ENCODE measurements around the gene CAMK4. TPM values are rescaled to one million over a fixed set of nuclear protein-coding genes. Genes with fewer than 3 reads are reported as not detected.

Gene CAMK4
- polyA plus RNA-seq, 2 donors: 0.39 to 0.53 TPM

DNA sequence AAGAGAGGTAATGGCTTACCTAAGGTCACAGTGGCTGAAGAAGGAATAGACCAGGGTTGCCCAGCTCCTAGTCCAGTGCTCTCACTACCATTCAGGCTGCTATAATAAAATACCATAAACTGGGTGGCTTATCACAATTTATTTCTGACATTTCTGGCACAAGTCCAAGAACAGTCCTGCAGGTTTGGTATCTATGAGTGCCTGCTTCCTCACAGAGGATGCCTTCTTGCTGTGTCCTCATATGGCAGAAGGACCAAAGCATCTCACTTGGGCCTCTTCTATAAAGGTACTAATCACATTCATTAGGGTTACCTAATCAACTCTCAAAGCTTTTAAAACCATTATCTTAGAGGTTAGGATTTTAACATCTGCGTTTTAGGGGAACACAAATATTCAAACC lies 271.0 kb downstream of the CAMK4 start:
- Histone ChIP-seq H3K36me3 (ENCODE audit: control insufficient read depth in 2 of 2, insufficient read depth in 2 of 2, low read length in 1 of 2) (no peaks in the 10 kb centered on the region), H3K4me3 (ENCODE audit: low read depth in 1 of 2, low read length in 2 of 2) (no peak overlapping the region), H3K9me3 (ENCODE audit: control insufficient read depth in 2 of 2, insufficient read depth in 1 of 2, low read depth in 1 of 2, low read length in 1 of 2) (no peaks in the 10 kb centered on the region), H3K27ac (ENCODE audit: low read depth in 2 of 2, low read length in 1 of 2) (no peak overlapping the region), H3K4me1 (ENCODE audit: control insufficient read depth in 2 of 2, insufficient read depth in 2 of 2, low read length in 1 of 2) (no peaks in the 10 kb centered on the region), H3K27me3 (ENCODE audit: control insufficient read depth in 1 of 2, insufficient read depth in 2 of 2, low read length in 2 of 2) (no peaks in the 10 kb centered on the region)
- 92 to 94% methylated on average over 1 of the region's 1 CpG for WGBS, 2 donors

DNA sequence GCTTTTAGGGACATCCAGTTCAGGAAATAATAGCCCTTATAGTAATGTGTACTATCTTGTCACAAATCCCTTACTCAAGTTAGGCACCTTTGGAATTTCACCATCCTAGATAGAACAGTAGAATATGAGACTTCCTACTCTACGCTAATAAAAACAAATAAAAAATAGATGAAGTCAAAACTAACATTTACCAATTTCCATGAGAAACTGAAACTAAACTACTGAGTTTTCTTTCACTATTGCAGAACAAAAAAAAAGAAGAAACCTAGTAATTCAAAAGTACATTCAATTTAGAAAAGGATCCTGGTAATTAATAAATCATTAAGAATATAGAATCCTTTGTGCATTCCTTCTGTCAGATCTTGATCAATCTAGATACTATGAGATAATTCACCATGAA lies 274.2 kb downstream of the CAMK4 start:
- Histone ChIP-seq H3K4me1 (ENCODE audit: control insufficient read depth in 2 of 2, insufficient read depth in 2 of 2, low read length in 1 of 2) (no peaks in the 10 kb centered on the region), H3K27ac (ENCODE audit: low read depth in 2 of 2, low read length in 1 of 2) (no peak overlapping the region), H3K4me3 (ENCODE audit: low read depth in 1 of 2, low read length in 2 of 2) (no peak overlapping the region), H3K9me3 (ENCODE audit: control insufficient read depth in 2 of 2, insufficient read depth in 1 of 2, low read depth in 1 of 2, low read length in 1 of 2) (no peaks in the 10 kb centered on the region), H3K36me3 (ENCODE audit: control insufficient read depth in 2 of 2, insufficient read depth in 2 of 2, low read length in 1 of 2) (no peaks in the 10 kb centered on the region), H3K27me3 (ENCODE audit: control insufficient read depth in 1 of 2, insufficient read depth in 2 of 2, low read length in 2 of 2) (no peaks in the 10 kb centered on the region)
- 64 to 73% methylated on average over 1 of the region's 1 CpG for WGBS, 2 donors

DNA sequence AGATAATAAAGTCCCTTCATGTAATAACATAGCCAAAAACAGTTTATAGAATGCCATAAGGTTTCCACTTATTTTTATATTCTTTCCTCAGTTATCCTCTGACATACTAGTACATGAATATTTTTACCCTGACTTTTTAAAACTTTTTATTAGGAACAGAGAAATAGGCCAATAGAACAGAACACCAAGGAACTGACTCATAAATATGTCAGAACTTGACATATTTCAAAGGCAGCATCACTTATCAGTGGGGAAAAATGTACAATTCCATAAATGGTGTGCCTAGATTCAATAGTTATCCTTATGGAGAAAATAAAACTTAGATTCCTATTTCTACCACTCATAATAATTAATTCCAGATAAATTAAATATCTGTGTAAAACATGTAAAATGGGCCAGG lies 278.8 kb downstream of the CAMK4 start:
- H3K27me3 ChIP-seq (ENCODE audit: control insufficient read depth in 1 of 2, insufficient read depth in 2 of 2, low read length in 2 of 2): no peaks in the 10 kb centered on the region
- no peak overlapping the region for H3K4me3 ChIP-seq (ENCODE audit: low read depth in 1 of 2, low read length in 2 of 2)

DNA sequence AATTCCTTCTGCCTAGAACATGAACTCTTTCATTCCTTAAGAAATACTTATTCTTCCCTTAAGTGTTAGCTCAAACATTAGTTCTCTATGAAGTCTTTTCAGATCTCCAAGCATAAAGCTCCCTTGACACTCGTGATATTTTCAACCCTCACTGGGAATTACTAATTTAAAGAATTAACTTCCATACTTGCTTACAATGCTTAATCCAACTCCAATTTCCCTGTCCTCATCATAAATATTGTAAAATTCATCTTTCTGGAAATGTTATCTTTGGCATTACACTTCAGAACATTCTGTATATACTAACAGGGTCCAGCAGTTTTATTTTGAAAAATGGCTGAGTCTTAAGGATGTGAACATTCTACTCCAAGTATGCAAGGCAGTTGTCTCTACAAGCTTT lies 280.9 kb downstream of the CAMK4 start:
- no peaks in the 10 kb centered on the region for H3K27me3 ChIP-seq (ENCODE audit: control insufficient read depth in 1 of 2, insufficient read depth in 2 of 2, low read length in 2 of 2)
- H3K9me3 ChIP-seq (ENCODE audit: control insufficient read depth in 2 of 2, insufficient read depth in 1 of 2, low read depth in 1 of 2, low read length in 1 of 2): no peaks in the 10 kb centered on the region
- no peaks in the 10 kb centered on the region for H3K36me3 ChIP-seq (ENCODE audit: control insufficient read depth in 2 of 2, insufficient read depth in 2 of 2, low read length in 1 of 2)
- 71 to 78% methylated on average over 1 of the region's 1 CpG for WGBS, 2 donors
- H3K4me3 ChIP-seq (ENCODE audit: low read depth in 1 of 2, low read length in 2 of 2): no peak overlapping the region
- H3K4me1 ChIP-seq (ENCODE audit: control insufficient read depth in 2 of 2, insufficient read depth in 2 of 2, low read length in 1 of 2): no peaks in the 10 kb centered on the region
- no peak overlapping the region for H3K27ac ChIP-seq (ENCODE audit: low read depth in 2 of 2, low read length in 1 of 2)

More for the DNA sequence above, 278.8 kb downstream of the CAMK4 start:
- Histone ChIP-seq H3K27ac (ENCODE audit: low read depth in 2 of 2, low read length in 1 of 2) (no peak overlapping the region), H3K9me3 (ENCODE audit: control insufficient read depth in 2 of 2, insufficient read depth in 1 of 2, low read depth in 1 of 2, low read length in 1 of 2) (no peaks in the 10 kb centered on the region), H3K36me3 (ENCODE audit: control insufficient read depth in 2 of 2, insufficient read depth in 2 of 2, low read length in 1 of 2) (no peaks in the 10 kb centered on the region), H3K4me1 (ENCODE audit: control insufficient read depth in 2 of 2, insufficient read depth in 2 of 2, low read length in 1 of 2) (no peaks in the 10 kb centered on the region)

DNA sequence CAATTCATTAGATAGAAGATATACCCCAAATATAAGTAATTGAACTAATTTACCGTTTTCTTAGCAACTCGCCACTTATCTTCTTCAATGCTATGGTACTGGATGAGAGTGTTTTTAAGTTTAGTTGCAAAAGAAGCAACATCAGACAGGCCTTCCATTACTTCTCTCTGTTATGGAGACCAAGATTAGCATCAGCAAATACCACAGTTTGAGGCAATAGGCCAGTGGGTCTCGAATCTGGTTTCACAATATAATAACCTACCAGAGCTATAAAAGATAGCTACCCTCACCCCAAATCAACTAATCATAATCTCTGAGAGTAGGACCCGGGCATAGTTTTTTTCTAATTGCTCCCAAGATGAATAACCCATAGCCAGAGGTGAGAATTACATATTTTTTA lies 283.1 kb downstream of the CAMK4 start:
- Histone ChIP-seq H3K4me3 (ENCODE audit: low read depth in 1 of 2, low read length in 2 of 2) (no peak overlapping the region), H3K36me3 (ENCODE audit: control insufficient read depth in 2 of 2, insufficient read depth in 2 of 2, low read length in 1 of 2) (no peaks in the 10 kb centered on the region), H3K27ac (ENCODE audit: low read depth in 2 of 2, low read length in 1 of 2) (no peak overlapping the region), H3K4me1 (ENCODE audit: control insufficient read depth in 2 of 2, insufficient read depth in 2 of 2, low read length in 1 of 2) (no peaks in the 10 kb centered on the region), H3K27me3 (ENCODE audit: control insufficient read depth in 1 of 2, insufficient read depth in 2 of 2, low read length in 2 of 2) (no peaks in the 10 kb centered on the region), H3K9me3 (ENCODE audit: control insufficient read depth in 2 of 2, insufficient read depth in 1 of 2, low read depth in 1 of 2, low read length in 1 of 2) (no peaks in the 10 kb centered on the region)
- 90 to 93% methylated on average over 4 of the region's 4 CpGs for WGBS, 2 donors

DNA sequence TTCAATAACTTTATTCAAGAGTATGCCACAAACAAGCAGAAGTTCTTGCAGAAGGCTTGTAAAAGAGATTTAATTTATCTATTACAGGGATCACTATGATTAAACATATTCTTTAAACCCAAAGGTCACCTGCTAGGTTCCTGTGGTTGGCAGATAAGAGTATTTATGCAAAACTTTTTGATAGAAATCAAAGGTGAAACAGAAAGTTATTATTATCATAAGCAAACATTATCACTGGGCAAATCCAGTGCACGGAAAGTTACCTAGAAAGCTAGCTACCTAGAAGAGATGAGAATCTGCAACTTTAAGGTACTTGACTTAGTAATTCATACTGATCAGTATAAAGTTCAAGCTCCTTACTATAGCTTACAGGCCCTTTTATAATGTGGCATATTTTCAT lies 284.9 kb downstream of the CAMK4 start:
- no peak overlapping the region for H3K27ac ChIP-seq (ENCODE audit: low read depth in 2 of 2, low read length in 1 of 2)
- WGBS, 2 donors: 47 to 71% methylated on average over 1 of the region's 1 CpG
- no peaks in the 10 kb centered on the region for H3K27me3 ChIP-seq (ENCODE audit: control insufficient read depth in 1 of 2, insufficient read depth in 2 of 2, low read length in 2 of 2)
- H3K4me1 ChIP-seq (ENCODE audit: control insufficient read depth in 2 of 2, insufficient read depth in 2 of 2, low read length in 1 of 2): no peaks in the 10 kb centered on the region
- H3K9me3 ChIP-seq (ENCODE audit: control insufficient read depth in 2 of 2, insufficient read depth in 1 of 2, low read depth in 1 of 2, low read length in 1 of 2): no peaks in the 10 kb centered on the region
- H3K36me3 ChIP-seq (ENCODE audit: control insufficient read depth in 2 of 2, insufficient read depth in 2 of 2, low read length in 1 of 2): no peaks in the 10 kb centered on the region
- H3K4me3 ChIP-seq (ENCODE audit: low read depth in 1 of 2, low read length in 2 of 2): no peak overlapping the region

DNA sequence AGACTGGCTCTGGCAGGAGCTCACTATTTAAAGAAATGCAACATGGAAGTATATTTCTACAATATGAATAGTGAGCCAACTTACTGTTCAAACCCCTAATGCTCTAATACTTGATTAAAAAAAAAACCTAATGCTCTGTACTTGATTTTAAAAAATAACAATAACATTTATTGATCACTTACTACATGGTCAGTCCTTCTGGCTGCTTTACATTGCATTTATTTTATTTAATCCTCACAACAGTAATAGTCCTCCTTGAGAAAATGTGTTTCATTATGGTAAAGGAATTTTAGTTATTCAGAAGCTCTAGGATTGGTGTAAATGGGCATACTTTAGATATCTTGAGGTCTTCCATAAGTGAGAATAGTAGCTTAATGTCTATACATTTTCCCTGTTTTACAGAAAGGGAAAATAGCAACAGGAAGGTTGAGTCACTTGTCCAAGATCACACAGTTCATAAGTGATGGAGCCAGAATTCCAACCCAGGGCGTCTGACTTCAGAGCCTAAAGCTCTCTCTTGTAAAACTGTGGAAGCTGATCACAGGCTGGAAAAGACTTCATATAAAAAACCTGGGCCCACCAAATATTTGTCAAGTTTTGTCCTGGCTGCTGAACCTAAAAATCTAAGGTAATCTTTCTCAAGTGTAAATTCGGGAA lies 287.1 kb downstream of the CAMK4 start:
- H3K4me1 ChIP-seq (ENCODE audit: control insufficient read depth in 2 of 2, insufficient read depth in 2 of 2, low read length in 1 of 2): no peaks in the 10 kb centered on the region
- H3K9me3 ChIP-seq (ENCODE audit: control insufficient read depth in 2 of 2, insufficient read depth in 1 of 2, low read depth in 1 of 2, low read length in 1 of 2): no peaks in the 10 kb centered on the region
- WGBS, 2 donors: 3 to 5% methylated on average over 2 of the region's 2 CpGs
- H3K4me3 ChIP-seq (ENCODE audit: low read depth in 1 of 2, low read length in 2 of 2): peak overlapping the region; percentile 69 to 86
- H3K36me3 ChIP-seq (ENCODE audit: control insufficient read depth in 2 of 2, insufficient read depth in 2 of 2, low read length in 1 of 2): no peaks in the 10 kb centered on the region
- H3K27ac ChIP-seq (ENCODE audit: low read depth in 2 of 2, low read length in 1 of 2): peak overlapping the region in 1 of 2 donors; percentile 90
- no peaks in the 10 kb centered on the region for H3K27me3 ChIP-seq (ENCODE audit: control insufficient read depth in 1 of 2, insufficient read depth in 2 of 2, low read length in 2 of 2)

DNA sequence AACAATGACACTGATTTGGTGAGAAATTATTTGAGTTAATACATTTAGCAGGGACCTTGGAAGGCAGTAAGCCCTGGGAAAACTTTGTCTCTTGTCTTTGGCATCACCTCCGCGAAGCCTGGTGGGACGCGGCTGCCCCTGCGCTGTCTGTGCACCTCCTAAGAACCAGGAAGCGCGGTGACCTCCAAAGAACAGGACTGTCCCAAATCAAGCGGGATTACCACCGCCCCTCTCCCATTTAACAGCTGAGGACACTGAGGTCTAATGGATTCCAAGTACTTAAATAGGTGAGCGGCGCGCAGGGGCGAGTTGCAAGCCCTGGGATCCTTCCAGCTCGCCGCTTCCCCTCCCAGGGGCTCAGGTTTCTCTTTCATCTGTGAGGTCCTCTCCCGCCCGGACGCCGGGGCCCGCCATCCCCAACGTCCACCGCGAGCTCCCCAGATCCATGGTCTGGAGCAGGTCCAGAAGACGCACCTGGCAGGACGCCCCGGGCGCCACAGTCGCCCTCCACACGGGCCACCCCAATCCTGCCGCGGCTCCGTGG lies 287.7 kb downstream of the CAMK4 start:
- H3K36me3 ChIP-seq (ENCODE audit: control insufficient read depth in 2 of 2, insufficient read depth in 2 of 2, low read length in 1 of 2): no peaks in the 10 kb centered on the region
- H3K4me3 ChIP-seq (ENCODE audit: low read depth in 1 of 2, low read length in 2 of 2): peak overlapping the region; percentile 69 to 86
- peak overlapping the region; percentile 84 to 90 for H3K27ac ChIP-seq (ENCODE audit: low read depth in 2 of 2, low read length in 1 of 2)
- no peaks in the 10 kb centered on the region for H3K9me3 ChIP-seq (ENCODE audit: control insufficient read depth in 2 of 2, insufficient read depth in 1 of 2, low read depth in 1 of 2, low read length in 1 of 2)
- H3K27me3 ChIP-seq (ENCODE audit: control insufficient read depth in 1 of 2, insufficient read depth in 2 of 2, low read length in 2 of 2): no peaks in the 10 kb centered on the region
- whole genome bisulfite sequencing, 2 donors: 0% methylated on average over 32 of the region's 32 CpGs
- no peaks in the 10 kb centered on the region for H3K4me1 ChIP-seq (ENCODE audit: control insufficient read depth in 2 of 2, insufficient read depth in 2 of 2, low read length in 1 of 2)

DNA sequence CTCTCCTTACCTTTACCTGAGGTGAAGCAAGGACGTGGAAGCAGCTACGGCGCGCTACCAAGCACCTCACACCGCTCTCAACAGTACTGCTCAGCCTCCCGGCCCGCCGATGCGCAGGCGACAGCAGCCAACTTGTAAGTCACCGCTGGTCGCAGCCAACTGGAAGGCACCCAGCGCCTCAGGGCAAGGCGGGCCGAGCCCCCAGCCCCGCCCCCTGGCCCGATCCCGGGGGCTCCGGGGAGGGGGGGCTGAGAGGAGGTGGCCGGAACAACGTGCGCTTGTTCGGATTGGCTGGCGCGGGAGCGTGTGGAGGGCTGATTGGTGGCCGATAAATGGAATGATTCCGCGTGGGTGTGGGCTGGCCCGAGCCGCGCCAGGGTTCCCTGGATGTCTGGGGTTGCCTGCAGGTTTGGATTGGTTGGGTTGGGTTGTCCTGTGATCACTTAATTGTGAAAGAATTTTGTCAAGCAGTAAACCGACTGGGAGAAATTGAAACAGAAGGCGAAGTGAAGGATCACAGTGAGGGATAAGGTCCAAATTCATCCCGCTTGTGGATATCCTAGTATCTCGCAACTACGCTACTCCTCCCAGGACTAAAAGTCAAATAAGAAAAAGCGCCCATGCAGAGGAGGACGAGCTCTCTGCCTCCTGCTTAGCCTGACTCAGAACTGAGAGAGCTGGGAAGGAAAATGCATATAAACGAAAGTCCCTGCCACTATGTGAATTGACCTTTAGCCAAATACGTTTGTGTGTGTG lies 288.4 kb downstream of the CAMK4 start, which contains the start of gene STARD4:
TSS of gene STARD4 (minus strand) at position 161 of the 756 bp plus-strand sequence. CDS start 5,102 bp downstream, outside the sequence.
- H3K27me3 ChIP-seq (ENCODE audit: control insufficient read depth in 1 of 2, insufficient read depth in 2 of 2, low read length in 2 of 2): no peaks in the 10 kb centered on the region
- no peaks in the 10 kb centered on the region for H3K36me3 ChIP-seq (ENCODE audit: control insufficient read depth in 2 of 2, insufficient read depth in 2 of 2, low read length in 1 of 2)
- WGBS, 2 donors: 0% methylated on average over 41 of the region's 41 CpGs
- H3K4me3 ChIP-seq (ENCODE audit: low read depth in 1 of 2, low read length in 2 of 2): peak within 1 kb of the TSS; percentile 69 to 86
- no peaks in the 10 kb centered on the region for H3K9me3 ChIP-seq (ENCODE audit: control insufficient read depth in 2 of 2, insufficient read depth in 1 of 2, low read depth in 1 of 2, low read length in 1 of 2)
- peak within 1 kb of the TSS; percentile 84 to 90 for H3K27ac ChIP-seq (ENCODE audit: low read depth in 2 of 2, low read length in 1 of 2)
- no peaks in the 10 kb centered on the region for H3K4me1 ChIP-seq (ENCODE audit: control insufficient read depth in 2 of 2, insufficient read depth in 2 of 2, low read length in 1 of 2)
